IMR-90 (cell line): ENCODE results near the gene C2orf92. TPM values are rescaled to one million over a fixed set of nuclear protein-coding genes. Genes with fewer than 3 reads are reported as not detected.

Experiments used
- ATAC-seq: fragments of 200-7000 bp; cut with Tn5 transposase; 2 replicates; pipeline ENCODE4 v1.9.1; 2020; ENCODE audit warnings: low read depth, mild to moderate bottlenecking, moderate library complexity
- BruUV-seq: library from RNA; stranded (reverse); fragments of 400-500 nt; replicated peaks from 2 replicates; lab custom pipeline; 2021; lab: Mats Ljungman, UMichigan
- CTCF ChIA-PET: fragments of 300-600 bp; formaldehyde crosslinking; extraction: SDS; loops from one replicate; lab custom pipeline; 2021; ENCODE audit warnings: antibody characterized with exemption; lab: Yijun Ruan, JAX
- POLR2A ChIA-PET: fragments of 300-600 bp; sonication (Branson Sonifier 250); formaldehyde crosslinking; loops from one replicate; lab custom pipeline; 2022; ENCODE audit warnings: antibody characterized with exemption; ENCODE audit not compliant: unreplicated experiment; lab: Charles Lee
- DNase-seq: peaks from one replicate; pipeline ENCODE4 v3.0.0; 2013
- H2AFZ ChIP-seq: replicated peaks from 2 replicates; pipeline ENCODE3; 2013; ENCODE audit warnings: low read length, mild to moderate bottlenecking; ENCODE audit not compliant: poor library complexity
- H2AK5ac ChIP-seq: 2 replicates; pipeline ENCODE4 v1.6.1; 2013; ENCODE audit warnings: low read depth, low read length, inconsistent platforms
- H2AK9ac ChIP-seq: replicated peaks from 2 replicates; pipeline ENCODE3; 2013; ENCODE audit warnings: mild to moderate bottlenecking, low read depth, low read length, moderate library complexity; ENCODE audit not compliant: poor library complexity
- H2BK120ac ChIP-seq: 2 replicates; pipeline ENCODE4 v1.6.1; 2013; ENCODE audit warnings: low read depth, low read length, inconsistent platforms
- H2BK15ac ChIP-seq: 3 replicates; pipeline ENCODE4 v1.6.1; 2013; ENCODE audit warnings: low read depth, low read length, inconsistent platforms
- H2BK20ac ChIP-seq: 2 replicates; pipeline ENCODE4 v1.6.1; 2013; ENCODE audit warnings: low read depth, mild to moderate bottlenecking, inconsistent platforms, low read length, moderate library complexity
- H2BK5ac ChIP-seq: 2 replicates; pipeline ENCODE4 v1.6.1; 2013; ENCODE audit warnings: mild to moderate bottlenecking, low read depth, low read length, inconsistent platforms; ENCODE audit not compliant: poor library complexity, severe bottlenecking
- H3K14ac ChIP-seq: replicated peaks from 2 replicates; pipeline ENCODE4 v1.6.1; 2013; ENCODE audit warnings: low read depth, low read length, inconsistent platforms
- H3K18ac ChIP-seq: 2 replicates; pipeline ENCODE4 v1.6.1; 2013; ENCODE audit warnings: low read depth, low read length, control low read depth
- H3K23ac ChIP-seq: 2 replicates; pipeline ENCODE4 v1.6.1; 2013; ENCODE audit warnings: low read depth, low read length, inconsistent platforms
- H3K27ac ChIP-seq: 2 replicates; pipeline ENCODE4 v1.5.1; 2013; ENCODE audit warnings: mild to moderate bottlenecking, control low read depth, low read length; ENCODE audit not compliant: insufficient read depth
- H3K27me3 ChIP-seq: 2 replicates; pipeline ENCODE4 v1.6.1; 2013; ENCODE audit warnings: low read length; ENCODE audit not compliant: control insufficient read depth, insufficient read depth
- H3K36me3 ChIP-seq: 2 replicates; pipeline ENCODE4 v1.6.1; 2013; ENCODE audit warnings: low read length, mixed read lengths; ENCODE audit not compliant: control insufficient read depth, insufficient read depth
- H3K4ac ChIP-seq: 2 replicates; pipeline ENCODE4 v1.6.1; 2013; ENCODE audit warnings: low read depth, low read length, inconsistent platforms
- H3K4me1 ChIP-seq: 2 replicates; pipeline ENCODE4 v1.6.1; 2013; ENCODE audit warnings: low read length, mixed read lengths; ENCODE audit not compliant: control insufficient read depth, insufficient read depth
- H3K4me2 ChIP-seq: 2 replicates; pipeline ENCODE4 v1.6.1; 2013; ENCODE audit warnings: low read depth, mild to moderate bottlenecking, control low read depth, low read length, moderate library complexity
- H3K4me3 ChIP-seq: 2 replicates; pipeline ENCODE4 v1.5.1; 2013; ENCODE audit warnings: low read depth, mild to moderate bottlenecking, control low read depth, low read length, moderate library complexity; ENCODE audit not compliant: insufficient read depth
- H3K56ac ChIP-seq: 2 replicates; pipeline ENCODE4 v1.6.1; 2013; ENCODE audit warnings: low read length, inconsistent platforms; ENCODE audit not compliant: insufficient read depth; ENCODE audit errors: extremely low read depth
- H3K79me1 ChIP-seq, 2 experiments: 2 replicates each; pipeline ENCODE4 v1.6.1; 2013; ENCODE audit warnings: low read length in 2 of 2, inconsistent platforms in 1 of 2, low read depth in 1 of 2
- H3K9ac ChIP-seq: 2 replicates; pipeline ENCODE4 v1.6.1; 2013; ENCODE audit warnings: low read depth, low read length, control low read depth
- H3K9me1 ChIP-seq: 2 replicates; pipeline ENCODE4 v1.6.1; 2013; ENCODE audit warnings: low read length, inconsistent platforms; ENCODE audit not compliant: insufficient read depth
- H3K9me3 ChIP-seq: 2 replicates; pipeline ENCODE4 v1.6.1; 2013; ENCODE audit warnings: low read length; ENCODE audit not compliant: control insufficient read depth, insufficient read depth
- H4K20me1 ChIP-seq: 2 replicates; pipeline ENCODE4 v1.6.1; 2013; ENCODE audit warnings: low read length, inconsistent platforms; ENCODE audit not compliant: insufficient read depth
- H4K5ac ChIP-seq: 2 replicates; pipeline ENCODE4 v1.6.1; 2013; ENCODE audit warnings: mild to moderate bottlenecking, low read depth, low read length, control low read depth
- H4K8ac ChIP-seq, 2 experiments: 2 replicates each; pipeline ENCODE4 v1.6.1; 2013; ENCODE audit warnings: low read depth in 2 of 2, low read length in 2 of 2, control low read depth in 1 of 2, inconsistent platforms in 1 of 2
- H4K91ac ChIP-seq: 2 replicates; pipeline ENCODE4 v1.6.1; 2013; ENCODE audit warnings: low read depth, low read length, inconsistent platforms; ENCODE audit not compliant: insufficient read depth
- CHD1 ChIP-seq: IDR thresholded peaks from 2 replicates; pipeline ENCODE4 v1.6.1; 2012; ENCODE audit warnings: low read depth, low read length, improper control_type of control experiment
- RCOR1 ChIP-seq: IDR thresholded peaks from 2 replicates; pipeline ENCODE4 v1.6.1; 2012; ENCODE audit warnings: mild to moderate bottlenecking, low read length, improper control_type of control experiment; ENCODE audit not compliant: insufficient replicate concordance
- RFX5 ChIP-seq: IDR thresholded peaks from 2 replicates; pipeline ENCODE4 v1.8.0; 2012; ENCODE audit warnings: low read depth, mild to moderate bottlenecking, low read length, moderate library complexity
- WGBS, 2 experiments: methylation state at CpG; one replicate each; pipeline versions ENCODE4 v1.1.5 to v1.1.7; 2013; ENCODE audit warnings: missing lambda C conversion rate in 2 of 2; ENCODE audit not compliant: insufficient read length in 1 of 2; ENCODE audit errors: extremely low coverage in 2 of 2; 5-methylcytosine and 5-hydroxymethylcytosine counted together
- dilution Hi-C: fragments of 300-500 bp; cut with HindIII; formaldehyde crosslinking; loops from one replicate; pipeline ENCODE4 v1.14.3; 2018; ENCODE audit warnings: low sequenced_read_pairs; ENCODE audit not compliant: unreplicated experiment
- in situ Hi-C: fragments of 300-500 bp; cut with MboI; formaldehyde crosslinking; loops from 3 replicates; pipeline ENCODE4 v1.14.3; 2019; ENCODE audit warnings: low sequenced_read_pairs, inconsistent platforms, mixed read lengths
- intact Hi-C: fragments of 100-400 bp; cut with micrococcal nuclease; formaldehyde crosslinking; loops from 2 replicates; pipeline ENCODE4 v1.10.0; 2022
- polyA plus RNA-seq, 3 experiments: library from polyadenylated mRNA; depleted of rRNA; stranded (reverse); fragments of >200 nt; gene quantifications; 2 replicates each; pipeline ENCODE4 v1.2.3, GENCODE V29; 2012; ENCODE audit warnings: low replicate concordance in 1 of 3
- total RNA-seq: library from RNA; depleted of rRNA; stranded (reverse); fragments of >200 nt; gene quantifications from 2 replicates; pipeline ENCODE4 v1.2.3, GENCODE V29; 2012

C2orf92 gene
- total and polyA plus RNA-seq, 2 of the 4 experiments (the other 2 are of a cell fraction), result 0.90 to 2.5 TPM

DNA sequence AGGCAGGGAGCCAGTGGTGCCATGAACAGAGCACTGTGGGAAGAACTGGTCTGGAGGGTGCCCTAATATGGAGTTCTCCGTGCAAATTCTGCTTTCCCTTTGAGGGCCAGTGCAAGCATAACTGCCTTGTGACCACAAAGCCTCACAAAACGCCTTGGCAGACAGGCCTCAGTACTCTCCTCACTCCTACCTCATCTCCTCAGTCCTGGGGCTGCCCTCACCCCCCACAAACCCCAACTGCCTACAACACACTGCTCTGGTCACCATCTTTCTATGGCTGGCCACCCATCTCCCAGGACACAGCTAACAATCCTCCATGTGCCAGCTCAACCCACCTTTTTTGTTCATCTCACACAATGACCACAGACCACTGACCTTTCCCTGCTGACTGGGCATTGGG lies 14.7 kb upstream of the C2orf92 start:
- peaks cover 0 to 17% of the 10 kb centered on the region in 2 experiments; a peak in 1 of 4 replicates for H3K79me1 ChIP-seq
- H4K5ac ChIP-seq, result no peak overlapping the region
- H3K56ac ChIP-seq, result no peak overlapping the region
- H2AFZ ChIP-seq, result no peak overlapping the region
- ATAC-seq (no peak), DNase-seq (no peak)
- H3K4me1 ChIP-seq, result no peaks in the 10 kb centered on the region; the same call in 1 of the 2 replicates
- H3K9ac ChIP-seq, result no peak overlapping the region
- BruUV-seq, result no TSS peak
- H2BK120ac ChIP-seq, result no peak overlapping the region
- H3K9me1 ChIP-seq, result peaks cover 6% of the 10 kb centered on the region; the same call in 1 of the 2 replicates
- H3K9me3 ChIP-seq, result peaks cover 15% of the 10 kb centered on the region
- in situ Hi-C loops (loop anchor here (25.0 kb wide), 1 partner anchor 1592 kb away; no protein-coding TSS in a partner anchor), intact Hi-C loops (no loop called here), dilution Hi-C loops (no loop called here)
- H3K23ac ChIP-seq, result no peak overlapping the region
- H3K36me3 ChIP-seq, result peaks cover 45% of the 10 kb centered on the region
- no peak overlapping the region for H2AK5ac ChIP-seq
- H3K4me3 ChIP-seq, result no peak overlapping the region
- no peak overlapping the region for H2AK9ac ChIP-seq
- H3K27me3 ChIP-seq, result no peaks in the 10 kb centered on the region
- no peak overlapping the region for H2BK15ac ChIP-seq
- H3K14ac ChIP-seq, result no peak overlapping the region
- no peak overlapping the region for H4K8ac ChIP-seq
- 100% methylated on average over 1 of the region's 2 CpGs; no CpG with 5 or more reads in 1 of the 2 experiments for WGBS, 2 experiments
- H3K4ac ChIP-seq, result no peak overlapping the region
- no peak overlapping the region for H3K27ac ChIP-seq
- H2BK20ac ChIP-seq, result no peak overlapping the region
- H4K20me1 ChIP-seq, result no peaks in the 10 kb centered on the region
- CTCF ChIA-PET, result no interaction called here
- POLR2A ChIA-PET, result no interaction called here
- H3K18ac ChIP-seq, result no peak overlapping the region
- no peak overlapping the region for H2BK5ac ChIP-seq
- H3K4me2 ChIP-seq, result no peak overlapping the region
- no peak overlapping the region for H4K91ac ChIP-seq
- TF ChIP-seq CHD1, result no peak
- TF ChIP-seq RFX5, result no peak
- no peak for TF ChIP-seq RCOR1
